ENCODE measurements around the gene PTMS.

Gene PTMS

DNA sequence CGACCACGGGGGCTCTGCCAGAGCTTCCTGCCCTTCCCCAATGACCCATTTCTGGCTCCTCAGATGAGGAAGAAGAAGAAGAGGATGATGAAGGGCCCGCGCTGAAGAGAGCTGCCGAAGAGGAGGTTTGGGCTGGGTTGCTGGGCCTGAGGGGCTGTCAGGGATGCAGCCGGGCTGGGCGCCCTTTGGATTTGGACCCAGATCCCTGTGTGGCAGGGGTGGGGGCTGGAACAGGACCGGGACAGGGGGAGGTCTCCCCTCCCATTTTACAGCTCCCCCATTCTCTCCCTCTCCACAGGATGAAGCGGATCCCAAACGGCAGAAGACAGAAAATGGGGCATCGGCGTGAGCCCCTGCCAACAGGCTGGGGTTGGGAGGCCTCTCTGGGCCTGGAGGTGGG is 3.9 kb downstream of the PTMS start:
- Histone ChIP-seq H3K4me2 (no peak overlapping the region), H3K27me3 (peaks cover 100% of the 10 kb centered on the region), H4K20me1 (peaks cover 73% of the 10 kb centered on the region), H3K9ac (no peak overlapping the region), H3K4me3 (no peak overlapping the region), H3K9me3 (no peaks in the 10 kb centered on the region), H3K27ac (no peak overlapping the region), H3K4me1 (peaks cover 36% of the 10 kb centered on the region), H3K36me3 (no peaks in the 10 kb centered on the region)
- TF ChIP-seq Cebpa-rat (IDR thresholded peaks at IDR 0.05): no peak

DNA sequence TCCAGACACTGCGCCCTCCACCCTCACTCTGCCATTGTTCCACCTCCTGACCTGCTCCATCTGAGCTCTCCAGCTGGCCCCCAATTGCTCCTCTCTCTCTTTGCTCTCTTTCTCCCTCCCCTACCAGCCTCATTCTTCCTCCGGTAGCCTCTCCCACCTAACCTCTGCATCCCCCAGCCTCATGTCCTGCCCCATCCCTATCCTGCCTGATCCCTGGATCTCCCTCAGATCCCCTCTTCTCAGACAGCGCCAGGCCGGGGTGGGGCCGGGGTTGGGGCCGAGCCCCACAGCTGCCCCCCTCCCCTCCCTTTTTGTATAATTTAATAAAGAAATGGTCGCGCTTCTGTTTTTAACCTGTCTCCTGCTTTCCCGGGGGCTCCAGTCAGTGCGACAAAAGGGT is 4.4 kb downstream of the PTMS start:
- Histone ChIP-seq H3K9ac (no peak overlapping the region), H3K9me3 (no peaks in the 10 kb centered on the region)

DNA sequence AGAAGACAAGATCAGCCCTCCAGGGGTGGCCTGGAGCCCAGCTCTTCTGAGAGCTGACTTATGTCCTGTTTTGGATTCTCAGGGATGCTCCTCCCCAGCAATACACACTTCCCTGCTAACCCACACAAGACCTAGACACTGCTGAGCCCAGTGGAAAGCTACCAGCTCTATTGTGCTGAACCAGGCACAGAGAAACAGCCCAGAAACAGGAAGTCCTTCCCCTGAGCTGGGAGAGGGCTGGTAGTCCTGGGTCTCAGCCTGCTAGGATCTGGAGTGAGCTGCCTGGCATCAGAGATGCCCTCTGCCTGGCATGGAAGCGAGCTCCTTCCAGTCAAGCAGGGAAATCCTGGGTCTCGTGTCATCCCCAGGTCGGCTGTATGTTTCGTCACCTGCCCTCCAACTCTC is 4.9 kb downstream of the PTMS start:
- no peak for TF ChIP-seq Cebpa-rat (IDR thresholded peaks at IDR 0.05)
- Histone ChIP-seq H3K9me3 (no peaks in the 10 kb centered on the region), H3K4me2 (no peak overlapping the region), H3K27ac (no peak overlapping the region), H4K20me1 (peaks cover 64% of the 10 kb centered on the region), H3K4me3 (no peak overlapping the region), H3K9ac (no peak overlapping the region), H3K36me3 (no peaks in the 10 kb centered on the region), H3K4me1 (peaks cover 30% of the 10 kb centered on the region), H3K27me3 (peaks cover 100% of the 10 kb centered on the region)

More for the DNA sequence above, 4.4 kb downstream of the PTMS start:
- Histone ChIP-seq H3K4me2 (no peak overlapping the region), H3K27me3 (peaks cover 100% of the 10 kb centered on the region), H3K27ac (no peak overlapping the region), H4K20me1 (peaks cover 67% of the 10 kb centered on the region), H3K36me3 (no peaks in the 10 kb centered on the region), H3K4me3 (no peak overlapping the region), H3K4me1 (peaks cover 33% of the 10 kb centered on the region)
- TF ChIP-seq Cebpa-rat (IDR thresholded peaks at IDR 0.05): no peak

DNA sequence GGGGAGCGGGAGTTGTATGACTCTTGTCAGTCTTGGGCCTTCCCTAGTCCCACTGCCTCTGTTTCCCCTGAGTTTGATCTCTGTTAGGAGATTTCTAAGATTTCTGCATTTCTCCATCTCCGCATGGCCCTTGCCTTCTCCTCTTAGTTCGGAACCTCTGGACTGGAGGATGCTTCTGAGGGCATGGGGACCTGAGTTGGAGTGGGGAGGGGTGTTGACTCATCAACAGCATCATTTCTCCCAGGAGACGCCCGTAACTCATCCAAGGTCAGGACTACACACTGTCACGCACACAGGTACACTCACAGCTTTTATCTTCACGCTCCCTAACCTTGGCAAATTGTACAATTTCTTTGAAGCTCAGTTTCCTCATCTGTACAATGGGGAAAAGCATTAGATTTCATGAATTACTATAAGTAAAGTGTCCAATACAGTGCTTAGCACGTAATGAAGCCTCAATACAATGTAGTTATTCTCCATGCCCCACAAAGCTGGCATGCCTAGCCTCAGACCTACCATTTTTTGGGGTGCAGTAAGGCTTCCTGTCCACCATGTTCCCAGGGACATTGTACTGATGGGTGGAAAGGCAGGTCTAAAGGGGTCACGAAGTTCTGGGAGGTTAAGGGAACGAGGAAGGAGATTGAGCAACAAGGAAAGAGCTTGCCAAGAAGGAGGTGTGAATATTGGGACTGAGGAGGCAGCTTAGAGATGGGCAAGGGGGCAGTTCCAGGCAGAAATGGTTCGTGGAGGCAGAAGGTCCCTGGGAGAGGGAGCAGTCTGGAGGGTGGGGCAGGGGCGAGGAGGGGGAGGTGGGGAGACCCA is 5.6 kb downstream of the PTMS start:
- TF ChIP-seq Cebpa-rat (IDR thresholded peaks at IDR 0.05): no peak
- Histone ChIP-seq H3K9me3 (no peaks in the 10 kb centered on the region), H3K4me3 (no peak overlapping the region), H3K27ac (no peak overlapping the region), H3K4me1 (peaks cover 30% of the 10 kb centered on the region), H3K9ac (no peak overlapping the region), H3K4me2 (no peak overlapping the region), H3K27me3 (peaks cover 100% of the 10 kb centered on the region), H3K36me3 (no peaks in the 10 kb centered on the region), H4K20me1 (peaks cover 64% of the 10 kb centered on the region)

DNA sequence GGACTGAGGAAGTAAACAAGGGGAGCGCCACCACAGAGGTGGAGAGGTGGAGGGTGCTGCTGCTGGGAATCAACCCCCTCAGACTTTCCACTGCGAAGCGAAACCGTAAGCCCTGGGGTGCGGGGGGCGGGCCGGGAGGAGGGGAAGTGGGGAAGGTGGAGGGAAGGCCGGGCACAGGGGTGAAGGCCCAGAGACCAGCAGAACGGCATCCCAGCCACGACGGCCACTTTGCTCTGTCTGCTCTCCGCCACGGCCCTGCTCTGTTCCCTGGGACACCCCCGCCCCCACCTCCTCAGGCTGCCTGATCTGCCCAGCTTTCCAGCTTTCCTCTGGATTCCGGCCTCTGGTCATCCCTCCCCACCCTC is 6.2 kb downstream of the PTMS start, which contains the start of gene LAG3:
LAG3 (plus strand) TSS at position 190 of the 365 bp plus-strand sequence. CDS start 333 bp downstream, outside the sequence.
- Histone ChIP-seq H3K27ac (no peak within 1 kb of the TSS), H4K20me1 (peaks cover 64% of the 10 kb centered on the region), H3K9ac (no peak within 1 kb of the TSS), H3K9me3 (no peaks in the 10 kb centered on the region), H3K4me2 (no peak within 1 kb of the TSS; the same call in 1 of the 2 replicates), H3K27me3 (peaks cover 100% of the 10 kb centered on the region), H3K36me3 (no peaks in the 10 kb centered on the region), H3K4me1 (peaks cover 24% of the 10 kb centered on the region), H3K4me3 (no peak within 1 kb of the TSS)
- no peak for TF ChIP-seq Cebpa-rat (IDR thresholded peaks at IDR 0.05)

DNA sequence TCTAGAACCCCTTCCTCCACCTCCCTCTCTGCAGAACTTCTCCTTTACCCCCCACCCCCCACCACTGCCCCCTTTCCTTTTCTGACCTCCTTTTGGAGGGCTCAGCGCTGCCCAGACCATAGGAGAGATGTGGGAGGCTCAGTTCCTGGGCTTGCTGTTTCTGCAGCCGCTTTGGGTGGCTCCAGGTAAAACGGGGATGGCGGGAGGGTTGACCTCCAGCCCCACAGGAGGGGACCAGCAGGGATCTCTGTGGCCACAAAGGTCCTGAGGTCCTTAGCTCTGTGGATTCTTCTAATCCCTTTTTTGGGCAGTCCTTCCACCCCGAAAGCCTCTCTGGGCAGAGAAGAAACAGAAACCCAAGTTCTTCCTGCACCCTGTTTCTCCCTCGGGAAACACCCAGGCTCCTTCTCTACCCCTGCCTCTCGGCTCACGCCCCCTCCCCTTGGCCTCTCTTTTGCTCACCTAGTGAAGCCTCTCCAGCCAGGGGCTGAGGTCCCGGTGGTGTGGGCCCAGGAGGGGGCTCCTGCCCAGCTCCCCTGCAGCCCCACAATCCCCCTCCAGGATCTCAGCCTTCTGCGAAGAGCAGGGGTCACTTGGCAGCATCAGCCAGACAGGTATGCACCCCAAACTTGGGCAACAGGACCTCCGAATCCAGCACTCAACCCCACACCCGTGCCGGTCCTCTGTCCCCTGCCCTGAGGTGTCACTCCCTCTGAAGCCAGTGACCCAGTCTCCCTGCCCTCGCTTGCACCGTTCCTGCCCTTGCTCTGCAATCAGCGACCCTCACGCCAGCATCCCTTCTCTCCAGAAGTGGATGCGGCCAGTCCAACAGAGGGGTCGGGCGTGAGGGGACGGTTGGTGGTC is 6.8 kb downstream of the PTMS start:
- Histone ChIP-seq H3K27me3 (peaks cover 100% of the 10 kb centered on the region), H4K20me1 (peaks cover 64% of the 10 kb centered on the region), H3K9ac (no peak overlapping the region), H3K4me2 (no peak overlapping the region; the same call in 1 of the 2 replicates), H3K36me3 (no peaks in the 10 kb centered on the region), H3K4me3 (no peak overlapping the region), H3K9me3 (no peaks in the 10 kb centered on the region), H3K4me1 (peaks cover 22% of the 10 kb centered on the region), H3K27ac (no peak overlapping the region)
- TF ChIP-seq Cebpa-rat (IDR thresholded peaks at IDR 0.05): no peak

DNA sequence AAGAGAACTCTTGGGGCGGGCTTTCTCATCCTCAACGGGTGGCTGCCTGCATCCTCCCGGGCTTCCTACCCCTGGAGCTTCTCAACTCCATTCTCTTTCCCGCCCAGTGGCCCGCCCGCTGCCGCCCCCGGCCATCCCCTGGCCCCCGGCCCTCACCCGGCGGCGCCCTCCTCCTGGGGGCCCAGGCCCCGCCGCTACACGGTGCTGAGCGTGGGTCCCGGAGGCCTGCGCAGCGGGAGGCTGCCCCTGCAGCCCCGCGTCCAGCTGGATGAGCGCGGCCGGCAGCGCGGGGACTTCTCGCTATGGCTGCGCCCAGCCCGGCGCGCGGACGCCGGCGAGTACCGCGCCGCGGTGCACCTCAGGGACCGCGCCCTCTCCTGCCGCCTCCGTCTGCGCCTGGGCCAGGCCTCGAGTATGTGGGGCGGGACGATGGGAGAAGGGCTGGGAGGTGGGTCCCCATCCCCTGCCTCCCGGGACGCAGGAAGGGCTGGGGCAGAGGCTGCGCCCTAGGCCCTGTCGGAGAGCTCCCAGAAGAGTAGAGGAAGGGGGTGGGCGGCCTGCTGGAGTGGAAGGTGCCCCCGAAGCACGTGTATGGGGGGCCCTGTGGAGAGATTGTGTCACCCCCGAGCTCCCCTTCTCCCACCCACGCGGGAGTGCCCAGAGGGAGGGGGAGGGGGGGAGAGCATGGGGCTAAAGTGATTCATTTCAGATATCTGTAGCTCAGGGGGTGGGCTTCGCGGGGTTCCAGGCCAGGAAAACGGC is 7.6 kb downstream of the PTMS start:
- Histone ChIP-seq H3K4me3 (no peak overlapping the region), H3K36me3 (no peaks in the 10 kb centered on the region), H3K27me3 (peaks cover 100% of the 10 kb centered on the region), H3K4me2 (no peak overlapping the region), H3K9ac (no peak overlapping the region), H3K9me3 (no peaks in the 10 kb centered on the region), H4K20me1 (peaks cover 60% of the 10 kb centered on the region), H3K27ac (no peak overlapping the region), H3K4me1 (peaks cover 30% of the 10 kb centered on the region)
- TF ChIP-seq Cebpa-rat (IDR thresholded peaks at IDR 0.05): no peak

DNA sequence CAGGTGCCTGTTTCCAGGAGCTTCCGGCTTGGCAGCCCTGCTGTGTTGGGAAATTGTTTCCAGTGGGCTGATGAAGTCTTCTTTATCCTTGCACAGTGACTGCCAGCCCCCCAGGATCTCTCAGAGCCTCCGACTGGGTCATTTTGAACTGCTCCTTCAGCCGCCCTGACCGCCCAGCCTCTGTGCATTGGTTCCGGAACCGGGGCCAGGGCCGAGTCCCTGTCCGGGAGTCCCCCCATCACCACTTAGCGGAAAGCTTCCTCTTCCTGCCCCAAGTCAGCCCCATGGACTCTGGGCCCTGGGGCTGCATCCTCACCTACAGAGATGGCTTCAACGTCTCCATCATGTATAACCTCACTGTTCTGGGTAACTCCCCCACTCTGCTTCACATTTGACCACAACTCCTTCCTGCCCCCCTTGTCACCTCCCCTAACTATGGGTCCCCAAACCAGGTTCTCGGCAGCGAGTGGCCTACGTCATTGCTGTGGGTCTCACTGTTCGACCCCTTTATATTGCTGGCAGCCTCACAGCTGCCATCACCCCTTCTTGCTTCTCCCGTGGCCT is 8.4 kb downstream of the PTMS start:
- no peak for TF ChIP-seq Cebpa-rat (IDR thresholded peaks at IDR 0.05)
- H3K27me3 ChIP-seq: peaks cover 95% of the 10 kb centered on the region
- no peak overlapping the region for H3K4me3 ChIP-seq
- H4K20me1 ChIP-seq: peaks cover 52% of the 10 kb centered on the region
- H3K9me3 ChIP-seq: no peaks in the 10 kb centered on the region
- H3K9ac ChIP-seq: no peak overlapping the region
- no peak overlapping the region for H3K4me2 ChIP-seq
- peaks cover 30% of the 10 kb centered on the region for H3K4me1 ChIP-seq
- H3K27ac ChIP-seq: no peak overlapping the region
- H3K36me3 ChIP-seq: no peaks in the 10 kb centered on the region
